Astrocyte (in vitro differentiated cells and primary cell): ENCODE data around the gene MARK1.

Experiments used
- EZH2 ChIP-seq: IDR thresholded peaks from 2 replicates; pipeline ENCODE4 v1.6.1; 2012; ENCODE audit warnings: mild to moderate bottlenecking, low read length, inconsistent platforms; ENCODE audit not compliant: insufficient read depth
- TF ChIP-seq, protein P1 (sequence below): IDR thresholded peaks from 2 replicates; pipeline ENCODE4 v1.5.1; 2011; ENCODE audit warnings: low read depth, mild to moderate bottlenecking, inconsistent platforms, low read length, moderate library complexity; ENCODE audit not compliant: insufficient read depth

DNA sequence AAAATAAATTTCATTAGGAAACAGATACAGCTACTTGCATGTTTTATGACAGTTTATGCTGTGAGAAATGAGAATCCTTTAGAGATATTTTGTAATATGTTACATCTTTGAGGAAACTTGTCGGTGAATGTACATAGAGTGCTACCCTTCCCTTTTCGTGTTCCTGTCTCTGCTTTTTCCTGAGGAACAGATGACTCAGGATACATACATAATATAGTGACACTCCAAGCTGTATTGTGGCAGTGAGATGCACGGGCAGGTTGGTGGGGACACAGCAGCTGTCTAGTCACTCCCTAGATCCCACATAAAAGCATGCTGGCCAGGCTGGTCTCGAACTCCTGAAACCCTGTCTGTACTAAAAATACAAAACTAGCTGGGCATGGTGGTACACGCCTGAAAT, 20.9 kb upstream of the MARK1 start:
- TF ChIP-seq, protein P1, sequence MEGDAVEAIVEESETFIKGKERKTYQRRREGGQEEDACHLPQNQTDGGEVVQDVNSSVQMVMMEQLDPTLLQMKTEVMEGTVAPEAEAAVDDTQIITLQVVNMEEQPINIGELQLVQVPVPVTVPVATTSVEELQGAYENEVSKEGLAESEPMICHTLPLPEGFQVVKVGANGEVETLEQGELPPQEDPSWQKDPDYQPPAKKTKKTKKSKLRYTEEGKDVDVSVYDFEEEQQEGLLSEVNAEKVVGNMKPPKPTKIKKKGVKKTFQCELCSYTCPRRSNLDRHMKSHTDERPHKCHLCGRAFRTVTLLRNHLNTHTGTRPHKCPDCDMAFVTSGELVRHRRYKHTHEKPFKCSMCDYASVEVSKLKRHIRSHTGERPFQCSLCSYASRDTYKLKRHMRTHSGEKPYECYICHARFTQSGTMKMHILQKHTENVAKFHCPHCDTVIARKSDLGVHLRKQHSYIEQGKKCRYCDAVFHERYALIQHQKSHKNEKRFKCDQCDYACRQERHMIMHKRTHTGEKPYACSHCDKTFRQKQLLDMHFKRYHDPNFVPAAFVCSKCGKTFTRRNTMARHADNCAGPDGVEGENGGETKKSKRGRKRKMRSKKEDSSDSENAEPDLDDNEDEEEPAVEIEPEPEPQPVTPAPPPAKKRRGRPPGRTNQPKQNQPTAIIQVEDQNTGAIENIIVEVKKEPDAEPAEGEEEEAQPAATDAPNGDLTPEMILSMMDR, result no peak
- TF ChIP-seq EZH2, result no peak
